Heart right ventricle (tissue), 16 donors: ENCODE results near the gene DNAJB5. TPM values are rescaled to one million over a fixed set of nuclear protein-coding genes. Genes with fewer than 3 reads are reported as not detected.

ENCODE experiments used
- ATAC-seq, 8 donors: fragments of 200-7000 bp; cut with Tn5 transposase; one replicate each; pipeline ENCODE4 v1.9.1; 2020; ENCODE audit warnings: mild to moderate bottlenecking in 8 of 8, moderate library complexity in 8 of 8, moderate number of reproducible peaks in 1 of 8
- DNase-seq, 2 donors: peaks; one replicate each; pipeline ENCODE4 v3.0.0-alpha.2; 2020
- H3K27ac ChIP-seq, 10 donors: fragments of 200-600 bp; sonication (generic) in 2 of 10; one replicate each; pipeline versions ENCODE4 v1.5.0 to v1.8.0; 2020 to 2022; ENCODE audit warnings: mild to moderate bottlenecking in 3 of 10
- H3K27me3 ChIP-seq, 7 donors: fragments of 200-600 bp; one replicate each; pipeline ENCODE4 v1.8.0; 2021 to 2022; ENCODE audit warnings: mild to moderate bottlenecking in 2 of 7
- H3K36me3 ChIP-seq, 9 donors: fragments of 200-600 bp; sonication (generic) in 1 of 9; one replicate each; pipeline versions ENCODE4 v1.5.0 to v1.8.0; 2020 to 2022; ENCODE audit warnings: mild to moderate bottlenecking in 2 of 9
- H3K4me1 ChIP-seq, 9 donors: fragments of 200-600 bp; sonication (generic) in 1 of 9; one replicate each; pipeline versions ENCODE4 v1.5.0 to v1.8.0; 2020 to 2022; ENCODE audit warnings: mild to moderate bottlenecking in 4 of 9
- H3K4me3 ChIP-seq, 10 donors: fragments of 200-600 bp; sonication (generic) in 2 of 10; one replicate each; pipeline versions ENCODE4 v1.5.0 to v1.8.0; 2020 to 2022; ENCODE audit warnings: mild to moderate bottlenecking in 7 of 10, moderate library complexity in 2 of 10
- H3K9me3 ChIP-seq, 11 donors: fragments of 200-600 bp in 10 of 11; sonication (generic) in 2 of 11; one replicate each; pipeline versions ENCODE4 v1.5.0 to v1.8.0; 2013 to 2022; ENCODE audit warnings: mild to moderate bottlenecking in 2 of 11, control low read depth in 1 of 11, moderate library complexity in 1 of 11
- WGBS, 2 donors: extraction: QIAGEN DNeasy Blood & Tissue Kit; methylation state at CpG; one replicate each; pipeline ENCODE4 v1.1.7; 2013; ENCODE audit warnings: inconsistent platforms in 1 of 2; 5-methylcytosine and 5-hydroxymethylcytosine counted together
- intact Hi-C, 10 donors: fragments of 100-400 bp; cut with DNase I; formaldehyde crosslinking; loops; one replicate each; pipeline versions ENCODE4 v1.11.1 to v1.14.2; 2022
- polyA plus RNA-seq, 2 donors: library from polyadenylated mRNA; stranded (reverse); fragments of 200-250 nt; gene quantifications; one replicate each; pipeline ENCODE4 v1.2.3, GENCODE V29; 2013
- total RNA-seq, 10 donors: library from RNA; stranded (reverse); fragmentation: NEBNext Ultra II Directional in 3 of 10; extraction: Animal tissue kit (Norgen Biotek cat#: 25700) in 3 of 10; gene quantifications; one replicate each; pipeline versions ENCODE4 v1.2.1 to v1.2.4, GENCODE V29; 2021 to 2023
- TF ChIP-seq, protein P1 (sequence below), 9 donors: fragments of 200-600 bp; sonication (generic) in 2 of 9; IDR thresholded peaks; one replicate each; pipeline versions ENCODE4 v1.5.0 to v1.8.0; 2021 to 2022; ENCODE audit warnings: antibody characterized with exemption in 9 of 9, mild to moderate bottlenecking in 5 of 9, moderate library complexity in 1 of 9
- donor health status: Arrhythmogenic right ventricular cardiomyopathy.
- donor health status: ischemic (EF 13 %, LVEDD 7.1; RV severe dilation, severe dysfunction).
- donor health status: healthy with polysubstance abuse.
- donor health status: DM: no; HTN: yes; CAD: no.
- donor health status: DM: no; HTN: no; CAD: no.
- donor health status: ischemic (EF 25% LVEDD 6.9; RV normal size, moderate dysfunction).
- donor health status: ischemic (EF 25% LVEDD 5.7; RV mildly dilated, moderate dysfunction).
- donor health status: healthy.
- donor health status: DM: yes; HTN: yes; CAD: no.
- donor health status: Ischemic cardiomyopathy.
- donor health status: ischemic (EF 35%, LVEDD 5.7; RV mildly dilated, moderate dysfunction).
- donor health status: nonischemic (EF 11% LVEDD 7.7; RV severe dilation, severe dysfunction).
- donor health status: DM: yes; HTN: yes; CAD: no.
- donor health status: PGD.
- donor health status: ischemic (EF 29% LVEDD 5.4; RV normal size, mild dysfunction).
- donor health status: nonischemic (EF 23%, LVEDD 6.1; RV moderate dilation, normal function).

Gene DNAJB5
- total and polyA plus RNA-seq, 12 donors = 44.0 to 206 (median 85.1) TPM

DNA sequence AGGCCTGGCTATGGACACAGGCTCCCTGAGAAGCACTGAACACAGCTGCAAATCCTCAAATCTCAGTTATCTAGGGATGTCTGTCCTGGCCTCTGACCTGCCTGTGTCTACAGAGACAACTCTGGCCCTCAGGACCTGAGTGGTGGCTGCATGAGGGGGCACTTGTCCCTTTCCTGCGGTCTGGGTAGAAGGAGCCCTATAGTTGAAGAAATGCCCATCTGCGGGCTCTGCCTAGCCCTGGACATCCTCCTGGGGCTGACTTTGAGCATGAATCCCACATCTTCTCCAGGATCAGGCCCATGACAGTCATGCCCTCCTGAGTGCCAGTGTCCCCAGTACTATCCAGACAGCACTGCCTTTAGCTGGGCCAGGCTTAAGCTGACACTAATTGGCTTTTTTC is 10.0 kb downstream of the DNAJB5 start:
- H3K36me3 ChIP-seq = peaks cover 0 to 54% (median 20%) of the 10 kb centered on the region in 9 donors
- DNase-seq (no peak), ATAC-seq (no peak)
- intact Hi-C loops = loop anchor here in 3 of 10 donors (10.0 kb wide), 3 partner anchors 55 to 105 kb away; partner anchors contain the start of genes FANCG (in 1 of the 3), STOML2 (in 1 of the 3) and VCP (in 1 of the 3)
- H3K9me3 ChIP-seq = no peaks in the 10 kb centered on the region
- TF ChIP-seq, protein P1, sequence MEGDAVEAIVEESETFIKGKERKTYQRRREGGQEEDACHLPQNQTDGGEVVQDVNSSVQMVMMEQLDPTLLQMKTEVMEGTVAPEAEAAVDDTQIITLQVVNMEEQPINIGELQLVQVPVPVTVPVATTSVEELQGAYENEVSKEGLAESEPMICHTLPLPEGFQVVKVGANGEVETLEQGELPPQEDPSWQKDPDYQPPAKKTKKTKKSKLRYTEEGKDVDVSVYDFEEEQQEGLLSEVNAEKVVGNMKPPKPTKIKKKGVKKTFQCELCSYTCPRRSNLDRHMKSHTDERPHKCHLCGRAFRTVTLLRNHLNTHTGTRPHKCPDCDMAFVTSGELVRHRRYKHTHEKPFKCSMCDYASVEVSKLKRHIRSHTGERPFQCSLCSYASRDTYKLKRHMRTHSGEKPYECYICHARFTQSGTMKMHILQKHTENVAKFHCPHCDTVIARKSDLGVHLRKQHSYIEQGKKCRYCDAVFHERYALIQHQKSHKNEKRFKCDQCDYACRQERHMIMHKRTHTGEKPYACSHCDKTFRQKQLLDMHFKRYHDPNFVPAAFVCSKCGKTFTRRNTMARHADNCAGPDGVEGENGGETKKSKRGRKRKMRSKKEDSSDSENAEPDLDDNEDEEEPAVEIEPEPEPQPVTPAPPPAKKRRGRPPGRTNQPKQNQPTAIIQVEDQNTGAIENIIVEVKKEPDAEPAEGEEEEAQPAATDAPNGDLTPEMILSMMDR (IDR thresholded peaks at IDR 0.05) = no peak
- 93 to 99% methylated on average over 2 of the region's 2 CpGs for WGBS, 2 donors
- H3K4me1 ChIP-seq = peaks cover 4 to 39% (median 25%) of the 10 kb centered on the region in 9 donors
- no peak overlapping the region for H3K4me3 ChIP-seq
- no peak overlapping the region for H3K27ac ChIP-seq
- H3K27me3 ChIP-seq = no peaks in the 10 kb centered on the region

DNA sequence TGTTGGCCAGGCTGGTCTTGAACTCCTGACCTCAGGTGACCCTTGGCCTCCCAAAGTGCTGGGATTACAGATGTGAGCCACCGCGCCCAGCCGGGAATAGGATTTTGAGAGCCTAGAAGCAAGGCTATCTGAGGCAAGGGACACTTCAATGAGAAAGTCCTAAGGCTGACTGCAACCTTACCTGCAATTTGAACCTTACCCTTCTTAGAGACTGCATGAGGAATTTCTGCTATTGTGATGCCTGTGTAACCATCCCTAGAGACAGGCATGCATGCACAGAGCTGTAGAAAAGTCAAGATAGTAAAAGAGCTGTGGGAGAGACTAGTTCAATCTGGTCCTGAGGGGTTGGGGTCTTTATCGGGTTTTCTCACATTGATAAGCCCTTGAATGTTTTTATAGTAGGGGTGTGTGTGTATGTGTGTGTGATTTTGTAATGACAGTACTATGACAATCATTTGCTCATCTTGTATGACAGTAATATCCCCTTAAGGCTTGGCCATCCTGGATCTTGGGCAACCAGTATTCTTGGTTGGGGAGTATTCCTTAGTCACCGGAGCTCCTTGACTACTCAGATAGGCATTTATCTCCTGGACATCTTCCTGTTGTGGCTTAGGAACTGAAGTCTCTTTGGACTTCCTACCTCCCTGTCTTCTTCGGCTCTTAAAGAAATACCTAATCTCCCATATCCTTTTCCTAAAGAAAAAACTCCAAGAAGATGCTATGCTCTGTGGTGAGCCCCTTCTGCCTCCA is 11.2 kb downstream of the DNAJB5 start:
- Histone ChIP-seq H3K4me1 (peaks cover 0 to 27% (median 14%) of the 10 kb centered on the region in 9 donors), H3K36me3 (peaks cover 0 to 52% (median 20%) of the 10 kb centered on the region in 9 donors), H3K27ac (no peak overlapping the region), H3K4me3 (no peak overlapping the region), H3K9me3 (no peaks in the 10 kb centered on the region), H3K27me3 (no peaks in the 10 kb centered on the region)
- no peak for DNase-seq
- TF ChIP-seq, protein P1 (IDR thresholded peaks at IDR 0.05) = no peak
- WGBS, 2 donors = 89% methylated on average over 6 of the region's 6 CpGs
- no peak for ATAC-seq
- intact Hi-C loops = loop anchor here in 1 of 10 donors (5.0 kb wide), 1 partner anchor 467 kb away; no protein-coding TSS in a partner anchor

DNA sequence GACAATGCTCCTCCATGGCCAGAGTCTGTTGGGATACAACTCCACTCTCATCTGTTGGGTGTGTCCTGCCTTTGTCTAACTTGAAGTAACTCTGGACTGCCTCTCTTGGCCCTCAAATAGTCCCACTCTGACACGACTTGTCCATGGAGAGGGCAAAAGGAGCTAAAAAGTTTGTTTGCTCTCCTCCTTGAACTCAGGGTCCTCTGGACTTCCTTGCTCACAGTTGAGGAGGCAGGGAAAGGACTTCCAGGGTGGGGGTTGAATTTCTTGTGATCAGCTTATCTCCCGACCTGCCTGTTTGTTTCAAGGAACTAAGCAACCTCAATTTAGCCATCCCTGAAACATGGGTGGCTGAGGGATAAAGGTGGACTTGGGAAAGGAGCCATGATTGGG is 11.7 kb downstream of the DNAJB5 start:
- 81 to 82% methylated on average over 2 of the region's 2 CpGs for WGBS, 2 donors
- Histone ChIP-seq H3K9me3 (no peaks in the 10 kb centered on the region), H3K4me3 (no peak overlapping the region), H3K27ac (no peak overlapping the region), H3K27me3 (no peaks in the 10 kb centered on the region), H3K36me3 (peaks cover 0 to 46% (median 18%) of the 10 kb centered on the region in 9 donors), H3K4me1 (peaks cover 0 to 21% (median 8%) of the 10 kb centered on the region in 9 donors)
- no peak for DNase-seq
- intact Hi-C loops = loop anchor here in 1 of 10 donors (5.0 kb wide), 1 partner anchor 466 kb away; no protein-coding TSS in a partner anchor
- no peak for ATAC-seq
- TF ChIP-seq, protein P1 (IDR thresholded peaks at IDR 0.05) = no peak

DNA sequence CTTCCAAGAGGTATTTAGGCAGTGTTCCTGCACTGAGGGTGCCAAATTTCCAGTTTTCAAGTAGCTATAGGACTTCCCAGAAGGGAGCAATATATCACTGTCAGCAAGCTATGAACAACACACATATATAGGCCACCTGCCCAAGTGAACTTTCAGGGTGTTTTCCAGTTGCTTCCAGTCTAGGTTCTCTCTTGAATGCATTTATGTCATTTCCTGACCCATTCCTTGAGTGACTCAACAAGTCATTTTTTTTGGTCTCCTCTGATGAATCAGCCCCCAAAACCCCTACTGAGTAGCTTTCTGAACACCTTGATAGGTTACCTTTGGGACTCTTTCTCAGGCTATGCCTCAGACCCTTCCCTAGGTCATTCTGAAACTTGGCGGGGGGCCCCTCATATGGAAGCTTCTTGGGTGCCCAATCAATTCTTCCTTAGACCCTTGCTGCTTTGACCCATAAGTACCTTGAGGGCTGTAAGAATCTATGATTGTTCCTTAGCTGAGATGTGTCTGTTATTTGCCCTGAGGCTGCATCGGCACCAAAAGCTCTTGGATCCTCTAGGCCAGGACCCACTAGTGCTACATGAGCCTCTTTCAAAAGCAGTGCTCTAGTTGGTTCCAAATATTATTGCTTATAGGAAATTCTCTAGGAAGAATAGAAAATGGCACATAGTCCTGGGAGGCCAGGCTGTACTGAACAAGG is 12.4 kb downstream of the DNAJB5 start:
- Histone ChIP-seq H3K27me3 (no peaks in the 10 kb centered on the region), H3K4me3 (no peak overlapping the region), H3K36me3 (peaks cover 0 to 39% (median 11%) of the 10 kb centered on the region in 9 donors), H3K9me3 (no peaks in the 10 kb centered on the region), H3K27ac (no peak overlapping the region), H3K4me1 (peaks cover 0 to 16% (median 6%) of the 10 kb centered on the region in 9 donors)
- DNase-seq = no peak
- TF ChIP-seq, protein P1 (IDR thresholded peaks at IDR 0.05) = no peak
- intact Hi-C loops = loop anchor here in 1 of 10 donors (5.0 kb wide), 1 partner anchor 465 kb away; no protein-coding TSS in a partner anchor
- 97 to 98% methylated on average over 2 of the region's 2 CpGs for WGBS, 2 donors
- no peak for ATAC-seq
